Liver (tissue), 9 donors: Measurements from ENCODE around the gene ERN1. TPM values are rescaled to one million over a fixed set of nuclear protein-coding genes. Genes with fewer than 3 reads are reported as not detected.
"Not testable (repeated sequence)": the region's sequence is repeated elsewhere in the genome, so short reads cannot be mapped to it uniquely, and the experiment has no call there.

ENCODE experiments used
- DNase-seq: peaks from one replicate; pipeline ENCODE4 v3.0.0-alpha.2; 2017; ENCODE audit warnings: low spot score
- H3K27ac ChIP-seq, 2 donors: one replicate each; pipeline ENCODE4 v1.7.0; 2013; ENCODE audit warnings: inconsistent platforms in 2 of 2, low read length in 2 of 2, control low read depth in 1 of 2, low read depth in 1 of 2, mild to moderate bottlenecking in 1 of 2
- H3K27me3 ChIP-seq, 4 donors: one replicate each; pipeline versions ENCODE4 v1.6.1 to v1.7.0; 2013; ENCODE audit warnings: low read length in 3 of 4, inconsistent platforms in 1 of 4, mild to moderate bottlenecking in 1 of 4, moderate library complexity in 1 of 4; ENCODE audit not compliant: control insufficient read depth in 4 of 4, insufficient read depth in 4 of 4
- H3K36me3 ChIP-seq, 4 donors: one replicate each; pipeline versions ENCODE4 v1.6.1 to v1.7.0; 2013; ENCODE audit warnings: low read length in 3 of 4, mild to moderate bottlenecking in 3 of 4, low read depth in 1 of 4, moderate library complexity in 1 of 4; ENCODE audit not compliant: control insufficient read depth in 4 of 4, insufficient read depth in 3 of 4
- H3K4me1 ChIP-seq, 4 donors: one replicate each; pipeline versions ENCODE4 v1.6.1 to v1.7.0; 2013; ENCODE audit warnings: low read length in 3 of 4, mild to moderate bottlenecking in 3 of 4, moderate library complexity in 1 of 4; ENCODE audit not compliant: control insufficient read depth in 4 of 4, insufficient read depth in 4 of 4
- H3K4me3 ChIP-seq, 3 donors: one replicate each; pipeline versions ENCODE4 v1.6.1 to v1.7.0; 2013; ENCODE audit warnings: low read length in 3 of 3, control low read depth in 1 of 3, low read depth in 1 of 3, mild to moderate bottlenecking in 1 of 3
- H3K9ac ChIP-seq, 2 donors: one replicate each; pipeline ENCODE4 v1.7.0; 2013; ENCODE audit warnings: low read length in 2 of 2, mild to moderate bottlenecking in 2 of 2, moderate library complexity in 2 of 2, control low read depth in 1 of 2, low read depth in 1 of 2
- H3K9me3 ChIP-seq, 4 donors: one replicate each; pipeline versions ENCODE4 v1.6.1 to v1.7.0; 2013; ENCODE audit warnings: low read length in 3 of 4; ENCODE audit not compliant: control insufficient read depth in 4 of 4
- ATF3 ChIP-seq: IDR thresholded peaks from 2 replicates; pipeline ENCODE4 v1.6.1; 2016; ENCODE audit warnings: antibody characterized with exemption
- FOXA1 ChIP-seq: IDR thresholded peaks from 2 replicates; pipeline ENCODE4 v1.6.1; 2016; ENCODE audit warnings: antibody characterized with exemption
- NR2F2 ChIP-seq: IDR thresholded peaks from 2 replicates; pipeline ENCODE4 v1.6.1; 2016; ENCODE audit warnings: antibody characterized with exemption
- RXRA ChIP-seq, 2 donors: IDR thresholded peaks; 2 replicates each; pipeline ENCODE4 v1.6.1; 2017 to 2018; ENCODE audit warnings: antibody characterized with exemption in 2 of 2, mild to moderate bottlenecking in 1 of 2
- TAF1 ChIP-seq: conservative IDR thresholded peaks from 2 replicates; pipeline ENCODE4 v1.6.1; 2016; ENCODE audit warnings: antibody characterized with exemption, mild to moderate bottlenecking
- YY1 ChIP-seq: IDR thresholded peaks from 2 replicates; pipeline ENCODE4 v1.6.1; 2016; ENCODE audit warnings: antibody characterized with exemption, mild to moderate bottlenecking
- WGBS: extraction: QIAGEN DNeasy Blood & Tissue Kit; methylation state at CpG from one replicate; pipeline ENCODE4 v1.1.7; 2013; 5-methylcytosine and 5-hydroxymethylcytosine counted together
- polyA plus RNA-seq, 2 donors: library from polyadenylated mRNA; stranded (reverse) in 1 of 2; unstranded in 1 of 2; fragments of 200-250 nt in 1 of 2; fragments of >200 nt in 1 of 2; fragmentation: Nextera tagmentation in 1 of 2; extraction: Ambion mirVana in 1 of 2; gene quantifications; one replicate each; pipeline versions ENCODE4 v1.2.1 to v1.2.3, GENCODE V29; 2013 to 2015
- total RNA-seq, 2 donors: library from RNA; depleted of rRNA; stranded (reverse); fragments of >200 nt; gene quantifications; one replicate each; pipeline ENCODE4 v1.2.3, GENCODE V29; 2014
- TF ChIP-seq, protein P1 (sequence below): fragments of 150-350 bp; IDR thresholded peaks from 2 replicates; pipeline ENCODE4 v1.5.1; 2017; ENCODE audit warnings: improper control_type of control experiment, low read depth, low read length; ENCODE audit not compliant: missing input control
- TF ChIP-seq, protein P2 (sequence below): IDR thresholded peaks from 2 replicates; pipeline ENCODE4 v1.6.1; 2016; ENCODE audit warnings: antibody characterized with exemption, mild to moderate bottlenecking
- donor health status: healthy.
- donor health status: healthy.
- donor health status: healthy.
- donor health status: healthy.
- donor health status: healthy.

Gene ERN1
- total and polyA plus RNA-seq, 4 donors, result 6.3 to 35.1 (median 14.9) TPM

DNA sequence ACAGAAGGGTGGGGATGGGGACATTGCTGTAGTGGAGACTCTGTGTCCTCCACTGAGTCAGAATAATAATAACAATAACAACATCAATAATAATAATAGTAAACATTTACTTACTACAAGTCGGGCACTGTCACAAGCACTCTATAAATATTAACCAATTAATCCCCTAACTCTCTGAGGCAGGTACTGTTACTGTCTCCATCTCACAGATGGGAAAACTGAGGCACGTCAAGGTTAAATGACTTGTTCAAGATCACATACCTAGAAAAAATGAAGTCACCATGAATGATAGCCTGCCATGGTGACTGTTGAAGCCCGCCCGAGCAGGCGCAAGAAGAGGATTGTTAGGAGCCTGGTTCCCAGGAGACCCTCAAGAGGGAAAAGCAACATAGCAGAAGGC, 121.6 kb downstream of the ERN1 start:
- H3K36me3 ChIP-seq, result peaks cover 0 to 3% (median 0%) of the 10 kb centered on the region in 4 donors
- no peaks in the 10 kb centered on the region for H3K27me3 ChIP-seq
- H3K4me3 ChIP-seq, result no peak overlapping the region
- H3K4me1 ChIP-seq, result peaks cover 0 to 8% (median 0%) of the 10 kb centered on the region in 4 donors
- H3K9ac ChIP-seq, result no peak overlapping the region
- WGBS, result 82% methylated on average over 5 of the region's 5 CpGs
- H3K27ac ChIP-seq, result no peak overlapping the region
- H3K9me3 ChIP-seq, result no peaks in the 10 kb centered on the region
- no peak for DNase-seq
- no peak for TF ChIP-seq TAF1
- no peak for TF ChIP-seq YY1
- TF ChIP-seq, protein P1, sequence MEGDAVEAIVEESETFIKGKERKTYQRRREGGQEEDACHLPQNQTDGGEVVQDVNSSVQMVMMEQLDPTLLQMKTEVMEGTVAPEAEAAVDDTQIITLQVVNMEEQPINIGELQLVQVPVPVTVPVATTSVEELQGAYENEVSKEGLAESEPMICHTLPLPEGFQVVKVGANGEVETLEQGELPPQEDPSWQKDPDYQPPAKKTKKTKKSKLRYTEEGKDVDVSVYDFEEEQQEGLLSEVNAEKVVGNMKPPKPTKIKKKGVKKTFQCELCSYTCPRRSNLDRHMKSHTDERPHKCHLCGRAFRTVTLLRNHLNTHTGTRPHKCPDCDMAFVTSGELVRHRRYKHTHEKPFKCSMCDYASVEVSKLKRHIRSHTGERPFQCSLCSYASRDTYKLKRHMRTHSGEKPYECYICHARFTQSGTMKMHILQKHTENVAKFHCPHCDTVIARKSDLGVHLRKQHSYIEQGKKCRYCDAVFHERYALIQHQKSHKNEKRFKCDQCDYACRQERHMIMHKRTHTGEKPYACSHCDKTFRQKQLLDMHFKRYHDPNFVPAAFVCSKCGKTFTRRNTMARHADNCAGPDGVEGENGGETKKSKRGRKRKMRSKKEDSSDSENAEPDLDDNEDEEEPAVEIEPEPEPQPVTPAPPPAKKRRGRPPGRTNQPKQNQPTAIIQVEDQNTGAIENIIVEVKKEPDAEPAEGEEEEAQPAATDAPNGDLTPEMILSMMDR, result no peak
- TF ChIP-seq ATF3, result no peak
- TF ChIP-seq, protein P2, sequence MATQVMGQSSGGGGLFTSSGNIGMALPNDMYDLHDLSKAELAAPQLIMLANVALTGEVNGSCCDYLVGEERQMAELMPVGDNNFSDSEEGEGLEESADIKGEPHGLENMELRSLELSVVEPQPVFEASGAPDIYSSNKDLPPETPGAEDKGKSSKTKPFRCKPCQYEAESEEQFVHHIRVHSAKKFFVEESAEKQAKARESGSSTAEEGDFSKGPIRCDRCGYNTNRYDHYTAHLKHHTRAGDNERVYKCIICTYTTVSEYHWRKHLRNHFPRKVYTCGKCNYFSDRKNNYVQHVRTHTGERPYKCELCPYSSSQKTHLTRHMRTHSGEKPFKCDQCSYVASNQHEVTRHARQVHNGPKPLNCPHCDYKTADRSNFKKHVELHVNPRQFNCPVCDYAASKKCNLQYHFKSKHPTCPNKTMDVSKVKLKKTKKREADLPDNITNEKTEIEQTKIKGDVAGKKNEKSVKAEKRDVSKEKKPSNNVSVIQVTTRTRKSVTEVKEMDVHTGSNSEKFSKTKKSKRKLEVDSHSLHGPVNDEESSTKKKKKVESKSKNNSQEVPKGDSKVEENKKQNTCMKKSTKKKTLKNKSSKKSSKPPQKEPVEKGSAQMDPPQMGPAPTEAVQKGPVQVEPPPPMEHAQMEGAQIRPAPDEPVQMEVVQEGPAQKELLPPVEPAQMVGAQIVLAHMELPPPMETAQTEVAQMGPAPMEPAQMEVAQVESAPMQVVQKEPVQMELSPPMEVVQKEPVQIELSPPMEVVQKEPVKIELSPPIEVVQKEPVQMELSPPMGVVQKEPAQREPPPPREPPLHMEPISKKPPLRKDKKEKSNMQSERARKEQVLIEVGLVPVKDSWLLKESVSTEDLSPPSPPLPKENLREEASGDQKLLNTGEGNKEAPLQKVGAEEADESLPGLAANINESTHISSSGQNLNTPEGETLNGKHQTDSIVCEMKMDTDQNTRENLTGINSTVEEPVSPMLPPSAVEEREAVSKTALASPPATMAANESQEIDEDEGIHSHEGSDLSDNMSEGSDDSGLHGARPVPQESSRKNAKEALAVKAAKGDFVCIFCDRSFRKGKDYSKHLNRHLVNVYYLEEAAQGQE, result no peak
- no peak for TF ChIP-seq FOXA1

DNA sequence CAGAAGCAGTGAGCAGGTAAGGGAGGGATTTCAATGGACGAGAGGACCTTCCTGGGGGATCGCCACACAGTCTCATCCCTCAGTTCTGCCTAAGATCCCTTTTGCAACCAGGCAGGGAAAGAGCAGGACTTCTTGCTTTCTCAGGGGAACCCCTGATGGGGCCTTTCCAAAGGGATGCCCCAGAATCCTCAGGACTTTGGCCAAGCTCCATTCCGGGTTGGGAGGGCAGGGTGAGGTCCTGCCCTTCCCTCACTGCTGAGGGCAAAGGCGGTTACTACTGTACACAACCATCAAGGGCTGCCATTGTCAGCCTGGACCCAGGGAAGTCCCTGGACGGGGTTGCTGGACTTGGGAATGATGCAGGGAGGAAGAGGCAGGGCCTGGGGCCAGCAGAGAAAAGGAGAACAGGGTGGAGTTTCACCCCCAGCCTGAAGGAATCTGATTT, 122.1 kb downstream of the ERN1 start:
- H3K9me3 ChIP-seq, result no peaks in the 10 kb centered on the region
- 71% methylated on average over 5 of the region's 5 CpGs for WGBS
- no peak for DNase-seq
- TF ChIP-seq NR2F2, result peak; percentile 51
- TF ChIP-seq RXRA (IDR thresholded peaks at IDR 0.05), result no peak
- H3K36me3 ChIP-seq, result peaks cover 0 to 3% (median 0%) of the 10 kb centered on the region in 4 donors
- no peaks in the 10 kb centered on the region for H3K27me3 ChIP-seq
- H3K4me3 ChIP-seq, result no peak overlapping the region
- H3K27ac ChIP-seq, result no peak overlapping the region
- no peak overlapping the region for H3K9ac ChIP-seq
- H3K4me1 ChIP-seq, result peaks cover 0 to 8% (median 0%) of the 10 kb centered on the region in 4 donors

GRCh38 chr17:64007089-64007837, 122.7 kb downstream of the ERN1 start:
- not testable (repeated sequence) for H3K4me1 ChIP-seq, H3K9me3 ChIP-seq, H3K27me3 ChIP-seq, H3K27ac ChIP-seq, DNase-seq, H3K36me3 ChIP-seq, H3K4me3 ChIP-seq, H3K9ac ChIP-seq
- peak; percentile 2 for TF ChIP-seq NR2F2
- WGBS, result 93% methylated on average over 5 of the region's 5 CpGs
